HepG2 (cell line): ENCODE data around the gene ATP13A4. TPM values are rescaled to one million over a fixed set of nuclear protein-coding genes. Genes with fewer than 3 reads are reported as not detected.

Experiments
- GATAD2A ChIP-seq: IDR thresholded peaks from 2 replicates; pipeline ENCODE4 v1.6.1; 2016
- NONO ChIP-seq, 2 experiments: fragments of 450-650 bp in 1 of 2; sonication (generic) in 1 of 2; formaldehyde crosslinking in 1 of 2; IDR thresholded peaks in 1 of 2; conservative IDR thresholded peaks in 1 of 2; 2 replicates each; pipeline versions ENCODE4 v1.6.1 to v1.8.0; 2017 to 2022; ENCODE audit warnings: mild to moderate bottlenecking in 1 of 2, missing genetic modification reagents in 1 of 2, moderate library complexity in 1 of 2
- REPIN1 ChIP-seq: sonication (generic); formaldehyde crosslinking; IDR thresholded peaks from 2 replicates; pipeline ENCODE4 v1.8.0; 2022; ENCODE audit warnings: missing genetic modification reagents, low read depth, mild to moderate bottlenecking, borderline replicate concordance
- ZNF326 ChIP-seq: sonication (generic); formaldehyde crosslinking; IDR thresholded peaks from 2 replicates; pipeline ENCODE4 v1.4.0; 2020; ENCODE audit warnings: missing genetic modification reagents, borderline replicate concordance
- ZNF572 ChIP-seq: sonication (generic); formaldehyde crosslinking; IDR thresholded peaks from 2 replicates; pipeline ENCODE4 v1.5.1; 2020; ENCODE audit warnings: mild to moderate bottlenecking, missing genetic modification reagents
- ZNF678 ChIP-seq: sonication (generic); formaldehyde crosslinking; IDR thresholded peaks from 2 replicates; pipeline ENCODE4 v1.4.0; 2020; ENCODE audit warnings: mild to moderate bottlenecking, missing genetic modification reagents
- polyA plus RNA-seq, 8 experiments: library from polyadenylated mRNA; depleted of rRNA in 3 of 8; stranded (reverse) in 7 of 8; unstranded in 1 of 8; fragments of >200 nt; fragmentation: Illumina TruSeq in 4 of 8; extraction: Trizol in 4 of 8; gene quantifications; 2 replicates each; pipeline versions ENCODE4 v1.2.1 to v1.2.3, GENCODE V29; 2011 to 2016; ENCODE audit warnings: low read depth in 4 of 8, missing spikeins in 1 of 8, mixed read lengths in 1 of 8; ENCODE audit not compliant: insufficient read depth in 1 of 8
- total RNA-seq, 5 experiments: library from RNA; depleted of rRNA; stranded (reverse); fragments of >200 nt; fragmentation: Illumina TruSeq; extraction: Trizol; gene quantifications; 2 replicates each; pipeline ENCODE4 v1.2.3, GENCODE V29; 2016; ENCODE audit warnings: low read depth in 1 of 5
- TF ChIP-seq, protein P1 (sequence below): sonication (generic); formaldehyde crosslinking; IDR thresholded peaks from 2 replicates; pipeline ENCODE4 v1.5.0; 2020; ENCODE audit warnings: mild to moderate bottlenecking, missing genetic modification reagents
- TF ChIP-seq, protein P2 (sequence below): sonication (generic); formaldehyde crosslinking; IDR thresholded peaks from 2 replicates; pipeline ENCODE4 v1.5.0; 2020; ENCODE audit warnings: missing genetic modification reagents
- TF ChIP-seq, protein P3 (sequence below): sonication (generic); formaldehyde crosslinking; IDR thresholded peaks from 2 replicates; pipeline ENCODE4 v1.8.1; 2022; ENCODE audit warnings: low read depth, mild to moderate bottlenecking, missing genetic modification reagents

ATP13A4 gene
- total and polyA plus RNA-seq, 2 of the 13 experiments (the other 11 are each of a cell fraction or from before 2014, with no cell fraction given) = 0.01 to 0.07 TPM

DNA sequence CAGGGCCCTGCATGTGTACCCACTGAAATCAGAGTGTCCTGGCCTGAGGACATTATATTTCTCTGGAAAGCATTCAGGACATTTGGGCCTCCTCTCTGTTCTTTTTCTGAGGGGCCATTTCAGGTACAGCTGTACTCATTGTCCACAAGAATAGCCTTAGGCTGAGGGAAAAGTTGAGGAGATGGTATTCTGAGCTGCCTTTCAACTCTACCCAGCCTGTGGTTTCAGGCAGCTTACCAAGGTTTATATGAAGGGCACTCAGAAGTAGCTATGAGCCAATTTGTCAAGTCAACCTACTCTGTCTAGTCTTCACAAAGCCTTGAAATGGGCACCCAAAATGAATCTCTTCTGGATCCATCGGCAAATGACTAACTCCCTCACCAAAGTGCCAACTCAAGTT is 9.4 kb downstream of the ATP13A4 start (continued):
- TF ChIP-seq, protein P1, sequence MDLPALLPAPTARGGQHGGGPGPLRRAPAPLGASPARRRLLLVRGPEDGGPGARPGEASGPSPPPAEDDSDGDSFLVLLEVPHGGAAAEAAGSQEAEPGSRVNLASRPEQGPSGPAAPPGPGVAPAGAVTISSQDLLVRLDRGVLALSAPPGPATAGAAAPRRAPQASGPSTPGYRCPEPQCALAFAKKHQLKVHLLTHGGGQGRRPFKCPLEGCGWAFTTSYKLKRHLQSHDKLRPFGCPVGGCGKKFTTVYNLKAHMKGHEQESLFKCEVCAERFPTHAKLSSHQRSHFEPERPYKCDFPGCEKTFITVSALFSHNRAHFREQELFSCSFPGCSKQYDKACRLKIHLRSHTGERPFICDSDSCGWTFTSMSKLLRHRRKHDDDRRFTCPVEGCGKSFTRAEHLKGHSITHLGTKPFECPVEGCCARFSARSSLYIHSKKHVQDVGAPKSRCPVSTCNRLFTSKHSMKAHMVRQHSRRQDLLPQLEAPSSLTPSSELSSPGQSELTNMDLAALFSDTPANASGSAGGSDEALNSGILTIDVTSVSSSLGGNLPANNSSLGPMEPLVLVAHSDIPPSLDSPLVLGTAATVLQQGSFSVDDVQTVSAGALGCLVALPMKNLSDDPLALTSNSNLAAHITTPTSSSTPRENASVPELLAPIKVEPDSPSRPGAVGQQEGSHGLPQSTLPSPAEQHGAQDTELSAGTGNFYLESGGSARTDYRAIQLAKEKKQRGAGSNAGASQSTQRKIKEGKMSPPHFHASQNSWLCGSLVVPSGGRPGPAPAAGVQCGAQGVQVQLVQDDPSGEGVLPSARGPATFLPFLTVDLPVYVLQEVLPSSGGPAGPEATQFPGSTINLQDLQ (CRISPR knock-in tag) = no peak
- TF ChIP-seq NONO (IDR thresholded peaks at IDR 0.05) (no peak), NONO (CRISPR knock-in tag; conservative IDR thresholded peaks at IDR 0.05) (no peak), ZNF326 (CRISPR knock-in tag) (no peak), GATAD2A (CRISPR knock-in tag) (no peak), REPIN1 (CRISPR knock-in tag) (no peak), ZNF678 (CRISPR knock-in tag) (no peak), ZNF572 (CRISPR knock-in tag) (no peak)
- TF ChIP-seq, protein P2, sequence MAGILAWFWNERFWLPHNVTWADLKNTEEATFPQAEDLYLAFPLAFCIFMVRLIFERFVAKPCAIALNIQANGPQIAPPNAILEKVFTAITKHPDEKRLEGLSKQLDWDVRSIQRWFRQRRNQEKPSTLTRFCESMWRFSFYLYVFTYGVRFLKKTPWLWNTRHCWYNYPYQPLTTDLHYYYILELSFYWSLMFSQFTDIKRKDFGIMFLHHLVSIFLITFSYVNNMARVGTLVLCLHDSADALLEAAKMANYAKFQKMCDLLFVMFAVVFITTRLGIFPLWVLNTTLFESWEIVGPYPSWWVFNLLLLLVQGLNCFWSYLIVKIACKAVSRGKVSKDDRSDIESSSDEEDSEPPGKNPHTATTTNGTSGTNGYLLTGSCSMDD = no peak
- TF ChIP-seq, protein P3, sequence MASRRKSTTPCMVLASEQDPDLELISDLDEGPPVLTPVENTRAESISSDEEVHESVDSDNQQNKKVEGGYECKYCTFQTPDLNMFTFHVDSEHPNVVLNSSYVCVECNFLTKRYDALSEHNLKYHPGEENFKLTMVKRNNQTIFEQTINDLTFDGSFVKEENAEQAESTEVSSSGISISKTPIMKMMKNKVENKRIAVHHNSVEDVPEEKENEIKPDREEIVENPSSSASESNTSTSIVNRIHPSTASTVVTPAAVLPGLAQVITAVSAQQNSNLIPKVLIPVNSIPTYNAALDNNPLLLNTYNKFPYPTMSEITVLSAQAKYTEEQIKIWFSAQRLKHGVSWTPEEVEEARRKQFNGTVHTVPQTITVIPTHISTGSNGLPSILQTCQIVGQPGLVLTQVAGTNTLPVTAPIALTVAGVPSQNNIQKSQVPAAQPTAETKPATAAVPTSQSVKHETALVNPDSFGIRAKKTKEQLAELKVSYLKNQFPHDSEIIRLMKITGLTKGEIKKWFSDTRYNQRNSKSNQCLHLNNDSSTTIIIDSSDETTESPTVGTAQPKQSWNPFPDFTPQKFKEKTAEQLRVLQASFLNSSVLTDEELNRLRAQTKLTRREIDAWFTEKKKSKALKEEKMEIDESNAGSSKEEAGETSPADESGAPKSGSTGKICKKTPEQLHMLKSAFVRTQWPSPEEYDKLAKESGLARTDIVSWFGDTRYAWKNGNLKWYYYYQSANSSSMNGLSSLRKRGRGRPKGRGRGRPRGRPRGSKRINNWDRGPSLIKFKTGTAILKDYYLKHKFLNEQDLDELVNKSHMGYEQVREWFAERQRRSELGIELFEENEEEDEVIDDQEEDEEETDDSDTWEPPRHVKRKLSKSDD (CRISPR knock-in tag) = no peak
